ENCODE data around the gene MLLT1.

DNA sequence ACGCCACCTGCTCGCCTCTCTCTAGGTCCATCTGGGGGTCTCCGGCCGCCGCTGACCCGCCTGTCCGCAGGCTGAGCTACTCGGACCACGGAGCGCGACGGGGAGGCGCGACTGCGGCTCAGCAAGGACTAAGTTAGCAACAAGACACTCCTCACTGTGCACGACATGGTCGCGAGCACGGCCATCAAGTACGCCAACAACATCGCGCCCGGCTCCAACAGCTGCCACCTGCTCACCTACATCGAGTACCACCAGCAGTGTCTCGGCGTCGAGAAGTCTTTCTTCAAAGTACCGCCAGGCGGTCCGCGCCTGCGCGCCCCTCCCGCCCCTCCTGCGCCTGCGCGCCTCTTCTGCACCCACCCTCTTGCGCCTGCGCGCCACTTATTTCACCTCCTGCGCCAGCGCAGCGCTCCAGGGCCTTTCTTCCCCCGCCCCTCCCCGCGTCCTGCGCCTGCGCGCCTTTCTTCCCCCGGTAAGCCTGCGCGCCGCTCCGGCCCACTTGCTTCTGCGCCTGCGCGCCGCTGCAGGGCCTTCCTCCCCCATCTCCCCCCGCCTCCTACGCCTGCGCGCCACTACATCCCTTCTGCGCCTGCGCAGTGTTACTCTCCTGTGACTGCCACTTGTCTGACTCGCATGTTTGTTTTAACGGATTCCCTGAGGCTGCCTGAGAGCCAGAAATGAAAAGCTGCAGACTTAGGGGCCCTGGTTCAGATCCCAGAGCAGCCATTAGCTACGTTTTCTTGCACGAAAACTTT lies 80.4 kb downstream of the MLLT1 start:
- TF ChIP-seq CTCF (conservative IDR thresholded peaks at IDR 0.05; ENCODE audit: low read depth, low read length) (no peak), EZH2 (IDR thresholded peaks at IDR 0.05; ENCODE audit: borderline replicate concordance, low read depth, low read length, poor library complexity, severe bottlenecking) (no peak)
